ENCODE results near the gene PLB1.

Gene PLB1, protein sequence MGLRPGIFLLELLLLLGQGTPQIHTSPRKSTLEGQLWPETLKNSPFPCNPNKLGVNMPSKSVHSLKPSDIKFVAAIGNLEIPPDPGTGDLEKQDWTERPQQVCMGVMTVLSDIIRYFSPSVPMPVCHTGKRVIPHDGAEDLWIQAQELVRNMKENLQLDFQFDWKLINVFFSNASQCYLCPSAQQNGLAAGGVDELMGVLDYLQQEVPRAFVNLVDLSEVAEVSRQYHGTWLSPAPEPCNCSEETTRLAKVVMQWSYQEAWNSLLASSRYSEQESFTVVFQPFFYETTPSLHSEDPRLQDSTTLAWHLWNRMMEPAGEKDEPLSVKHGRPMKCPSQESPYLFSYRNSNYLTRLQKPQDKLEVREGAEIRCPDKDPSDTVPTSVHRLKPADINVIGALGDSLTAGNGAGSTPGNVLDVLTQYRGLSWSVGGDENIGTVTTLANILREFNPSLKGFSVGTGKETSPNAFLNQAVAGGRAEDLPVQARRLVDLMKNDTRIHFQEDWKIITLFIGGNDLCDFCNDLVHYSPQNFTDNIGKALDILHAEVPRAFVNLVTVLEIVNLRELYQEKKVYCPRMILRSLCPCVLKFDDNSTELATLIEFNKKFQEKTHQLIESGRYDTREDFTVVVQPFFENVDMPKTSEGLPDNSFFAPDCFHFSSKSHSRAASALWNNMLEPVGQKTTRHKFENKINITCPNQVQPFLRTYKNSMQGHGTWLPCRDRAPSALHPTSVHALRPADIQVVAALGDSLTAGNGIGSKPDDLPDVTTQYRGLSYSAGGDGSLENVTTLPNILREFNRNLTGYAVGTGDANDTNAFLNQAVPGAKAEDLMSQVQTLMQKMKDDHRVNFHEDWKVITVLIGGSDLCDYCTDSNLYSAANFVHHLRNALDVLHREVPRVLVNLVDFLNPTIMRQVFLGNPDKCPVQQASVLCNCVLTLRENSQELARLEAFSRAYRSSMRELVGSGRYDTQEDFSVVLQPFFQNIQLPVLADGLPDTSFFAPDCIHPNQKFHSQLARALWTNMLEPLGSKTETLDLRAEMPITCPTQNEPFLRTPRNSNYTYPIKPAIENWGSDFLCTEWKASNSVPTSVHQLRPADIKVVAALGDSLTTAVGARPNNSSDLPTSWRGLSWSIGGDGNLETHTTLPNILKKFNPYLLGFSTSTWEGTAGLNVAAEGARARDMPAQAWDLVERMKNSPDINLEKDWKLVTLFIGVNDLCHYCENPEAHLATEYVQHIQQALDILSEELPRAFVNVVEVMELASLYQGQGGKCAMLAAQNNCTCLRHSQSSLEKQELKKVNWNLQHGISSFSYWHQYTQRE (N-terminal part only)

DNA sequence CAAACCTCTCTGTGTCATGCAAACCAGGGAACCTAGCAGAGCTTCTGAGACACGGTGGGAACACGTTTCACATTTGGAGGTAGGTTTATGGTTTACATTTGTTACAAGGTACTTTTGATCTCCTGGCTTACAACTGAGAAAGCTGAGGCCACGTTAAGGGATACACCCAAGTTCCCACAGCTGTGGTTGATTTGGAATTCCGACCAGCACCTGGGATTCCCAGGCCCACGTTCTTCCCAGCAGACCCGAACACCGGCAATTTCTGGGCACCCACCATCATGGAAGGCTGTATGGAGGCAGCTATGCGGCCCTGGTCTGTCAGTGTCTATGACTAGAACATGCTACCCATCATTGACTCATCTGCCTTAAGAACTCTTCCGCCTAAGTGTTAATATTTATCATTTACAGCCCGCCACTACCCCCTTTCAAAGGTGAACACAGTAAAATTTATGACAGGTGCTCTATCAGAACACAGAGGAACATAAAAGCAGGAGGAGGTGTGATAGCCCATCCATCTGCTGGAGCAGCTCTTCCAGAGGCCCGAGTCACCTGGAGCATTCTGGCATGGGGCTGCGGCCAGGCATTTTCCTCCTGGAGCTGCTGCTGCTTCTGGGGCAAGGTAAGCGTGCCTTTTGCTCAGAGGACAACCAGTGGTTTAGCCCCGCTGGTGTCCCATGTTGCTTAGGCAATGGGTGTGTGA, at the start of gene PLB1:
Gene PLB1, plus strand, starts transcription at position 510 of the 700 bp plus-strand sequence. Its CDS starts 55 bp downstream, at position 565.
- no peak for DNase-seq (ENCODE audit: low read depth in 2 of 2)

DNA sequence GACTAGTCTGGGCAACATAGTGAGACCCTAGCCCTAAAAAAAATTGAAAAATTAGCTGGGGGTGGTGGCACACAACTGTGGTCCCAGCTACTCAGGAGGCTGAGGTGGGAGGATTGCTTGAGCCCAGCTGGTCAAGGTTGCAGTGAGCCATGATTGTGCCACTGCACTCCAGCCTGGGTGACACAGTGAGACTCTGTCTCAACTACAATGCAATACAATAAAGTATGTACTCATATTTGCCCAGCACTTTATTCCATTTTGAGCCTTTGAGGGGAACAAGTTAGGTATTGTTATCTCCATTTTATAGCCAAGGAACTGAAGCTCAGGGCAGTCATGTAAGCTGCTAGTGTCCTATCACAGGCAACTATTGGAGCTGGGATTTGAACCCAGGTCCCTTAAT, 49.3 kb upstream of the PLB1 start:
- DNase-seq (ENCODE audit: low read depth in 2 of 2) = no peak

DNA sequence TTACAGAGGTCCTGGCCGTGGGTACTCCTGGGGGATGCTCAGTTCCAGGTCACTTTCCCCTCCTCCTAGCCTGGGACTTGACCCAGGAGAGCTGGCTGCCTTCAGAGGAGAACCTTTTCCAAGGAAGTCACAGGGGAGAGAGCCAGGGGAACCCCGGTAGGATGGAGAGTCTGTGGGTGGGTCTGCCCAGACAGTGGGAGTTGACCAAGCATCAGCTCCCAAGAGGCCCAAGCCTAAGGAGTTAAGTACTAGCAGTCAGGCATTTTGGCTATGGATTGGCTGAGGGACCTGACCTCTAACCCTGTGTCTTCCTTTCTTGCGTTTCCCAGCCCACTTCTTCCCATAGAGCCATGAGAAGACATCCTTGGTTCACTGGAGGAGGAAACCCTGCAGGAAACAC, 48.8 kb upstream of the PLB1 start:
- no peak for DNase-seq (ENCODE audit: low read depth in 2 of 2)

DNA sequence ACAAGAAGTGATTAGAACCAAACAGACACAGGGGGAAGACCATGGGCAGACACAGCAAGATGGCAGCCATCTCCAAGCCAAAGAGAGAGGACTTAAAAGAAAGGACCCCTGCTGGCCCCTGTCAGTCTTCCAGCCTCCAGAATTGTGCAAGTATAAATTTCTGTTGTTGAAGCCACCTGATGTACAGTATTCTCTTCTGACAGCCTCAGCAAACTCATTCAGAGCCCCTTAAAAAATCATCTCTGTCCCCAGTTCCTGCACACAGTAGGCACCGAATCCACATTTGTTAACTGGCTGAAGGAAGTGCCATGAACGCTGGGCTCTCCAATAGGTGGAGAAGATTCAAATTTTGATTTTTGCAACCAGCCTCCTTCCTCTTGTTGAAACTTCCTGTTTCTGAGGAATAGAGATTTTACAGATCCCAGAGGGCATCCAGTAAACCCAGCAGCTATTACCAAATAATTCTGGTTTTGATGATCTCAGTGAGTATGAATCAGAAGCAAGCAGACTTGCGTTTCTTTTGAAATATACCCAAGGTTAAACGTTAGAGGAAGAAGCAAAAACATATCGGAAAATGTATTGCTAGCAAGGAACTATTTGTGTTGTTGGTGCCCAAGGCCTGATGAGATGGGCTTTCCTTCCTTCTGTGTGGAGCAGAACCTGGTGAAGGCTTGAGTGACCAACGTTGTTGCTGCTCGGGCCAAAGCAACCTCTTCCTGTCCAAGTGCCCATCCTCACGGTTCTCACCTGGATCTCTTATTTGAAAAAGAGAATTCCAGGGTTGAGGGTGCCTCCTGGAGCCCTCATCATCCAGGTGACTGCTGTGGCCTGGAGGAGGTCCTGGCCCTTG, 47.7 kb upstream of the PLB1 start:
- peak; percentile 67 to 68 for DNase-seq (ENCODE audit: low read depth in 2 of 2)

GRCh38 chr2:28448793-28449100, 47.1 kb upstream of the PLB1 start:
- no peak for DNase-seq (ENCODE audit: low read depth in 2 of 2)

DNA sequence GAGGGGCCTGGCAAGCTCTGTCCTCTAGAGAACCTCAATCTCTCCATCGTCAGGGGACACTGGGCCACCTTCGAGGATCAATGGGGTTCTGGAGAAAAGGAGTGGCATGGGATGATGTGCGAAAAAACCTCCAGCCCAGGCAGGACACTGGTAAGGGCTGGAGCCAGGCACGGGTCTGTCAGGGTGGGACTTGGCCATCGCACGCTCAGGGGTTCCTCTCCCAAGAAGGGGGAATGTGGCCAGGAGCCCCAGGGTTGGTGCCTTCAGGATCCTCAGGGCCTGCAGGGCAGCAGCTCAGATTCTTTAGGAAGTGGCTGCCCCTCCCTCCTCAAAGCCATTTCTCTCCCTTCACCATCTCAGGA, 46.8 kb upstream of the PLB1 start:
- DNase-seq (ENCODE audit: low read depth in 2 of 2) = no peak

GRCh38 chr2:28449488-28450395, 46.1 kb upstream of the PLB1 start:
- DNase-seq (ENCODE audit: low read depth in 2 of 2) = no peak

DNA sequence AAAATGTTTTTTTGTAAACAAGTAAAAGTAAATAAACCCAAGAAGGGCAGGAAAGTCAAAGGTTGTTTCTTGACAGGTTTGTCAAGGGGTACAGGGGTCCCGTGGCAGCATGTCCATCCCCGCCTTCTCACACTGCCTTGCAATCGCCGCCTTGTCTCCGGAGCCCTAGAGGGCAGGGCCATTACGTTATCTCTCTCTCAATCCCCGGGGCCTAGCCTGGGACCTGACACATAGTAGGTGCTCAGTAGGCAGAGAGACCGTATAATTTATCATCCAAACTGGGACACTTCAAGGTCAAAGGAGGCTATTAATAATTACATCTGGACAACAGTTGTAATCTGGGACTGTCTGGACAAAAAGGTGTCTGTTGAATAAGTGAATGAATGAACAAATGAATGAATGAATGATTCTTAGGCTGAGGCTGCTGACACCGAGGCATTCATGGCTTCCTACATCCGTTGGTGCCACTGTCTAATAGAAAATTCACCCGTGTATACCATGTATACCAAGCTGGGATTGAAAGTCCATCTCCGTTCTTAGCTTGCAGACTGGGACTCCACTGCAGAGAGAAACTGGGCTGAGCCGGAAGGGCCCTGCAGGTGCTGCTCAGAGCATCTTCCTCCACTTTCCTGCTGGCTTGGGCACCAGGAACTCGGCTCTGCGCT, 44.8 kb upstream of the PLB1 start:
- no peak for DNase-seq (ENCODE audit: low read depth in 2 of 2)

GRCh38 chr2:28451793-28452533, 43.9 kb upstream of the PLB1 start:
- DNase-seq (ENCODE audit: low read depth in 2 of 2) = no peak

DNA sequence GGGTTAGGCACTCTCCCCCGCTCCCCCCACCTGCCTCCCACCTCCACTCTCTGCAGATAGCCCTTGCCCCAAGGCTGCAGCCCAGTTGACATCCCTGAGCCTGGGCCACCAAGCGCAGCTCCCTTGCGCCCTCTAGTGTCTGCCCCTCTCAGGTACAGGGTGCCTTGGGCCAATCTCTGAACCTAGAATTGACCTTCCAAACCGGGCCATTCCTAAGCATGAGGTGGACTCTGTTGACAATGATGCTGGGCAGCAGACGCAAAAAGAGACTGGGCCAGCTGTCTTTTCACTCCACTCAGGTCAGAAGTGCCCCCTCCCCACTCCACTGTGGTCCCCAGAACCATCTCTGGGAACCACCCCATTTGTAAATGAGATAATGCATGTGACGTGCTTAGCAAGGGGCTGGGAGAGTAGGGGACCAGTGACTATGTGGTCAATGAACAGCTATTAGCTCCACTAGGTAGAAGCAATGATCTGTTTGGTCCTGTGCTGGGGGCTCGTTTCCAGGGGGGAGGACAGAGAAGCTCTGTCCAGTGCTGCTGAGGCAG, 43.3 kb upstream of the PLB1 start:
- no peak for DNase-seq (ENCODE audit: low read depth in 2 of 2)

GRCh38 chr2:28453396-28453795, 42.5 kb upstream of the PLB1 start:
- no peak for DNase-seq (ENCODE audit: low read depth in 2 of 2)

GRCh38 chr2:28454016-28454930, 41.6 kb upstream of the PLB1 start:
- DNase-seq (ENCODE audit: low read depth in 2 of 2) = no peak

DNA sequence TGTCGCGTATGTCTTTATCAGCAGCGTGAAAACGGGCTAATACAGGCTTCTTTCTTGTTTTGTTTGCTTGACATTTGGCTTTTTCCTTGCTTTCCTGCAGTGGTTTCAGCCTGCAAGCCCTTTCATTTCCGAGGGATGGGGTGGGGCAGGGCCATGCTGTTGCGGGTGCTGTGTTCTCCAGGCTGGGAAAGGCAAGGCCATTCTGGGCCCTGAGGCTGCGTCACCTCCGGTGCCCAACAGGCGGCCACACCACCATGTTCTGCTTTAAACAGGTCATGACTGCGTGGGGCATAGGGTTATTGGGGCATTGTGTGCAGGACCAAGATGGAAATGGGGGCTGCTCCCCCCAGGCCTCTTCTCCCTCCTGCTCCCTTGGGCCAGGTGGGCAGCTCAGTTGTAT, 38.6 kb upstream of the PLB1 start:
- DNase-seq (ENCODE audit: low read depth in 2 of 2) = no peak

GRCh38 chr2:28461056-28461455, 34.8 kb upstream of the PLB1 start:
- no peak for DNase-seq (ENCODE audit: low read depth in 2 of 2)

DNA sequence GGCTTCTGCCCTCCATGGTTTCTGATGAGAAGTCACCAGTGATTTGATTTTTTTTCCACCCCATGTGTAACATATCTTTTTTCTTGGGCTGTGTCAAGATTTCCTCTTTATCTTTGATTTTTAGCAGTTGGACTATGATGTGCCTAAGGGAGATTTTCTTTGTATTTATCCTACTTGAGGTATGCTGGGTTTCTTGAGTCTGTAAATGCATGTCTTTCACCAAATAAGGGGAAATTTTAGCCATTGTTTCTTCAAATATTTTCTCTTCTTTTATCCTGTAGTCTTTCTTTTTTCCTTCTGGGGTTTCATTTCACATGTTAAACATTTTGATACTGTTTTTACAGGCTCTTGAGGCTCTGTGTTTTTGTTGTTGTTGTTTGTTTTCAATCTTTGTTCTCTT, 33.7 kb upstream of the PLB1 start:
- DNase-seq (ENCODE audit: low read depth in 2 of 2) = no peak

DNA sequence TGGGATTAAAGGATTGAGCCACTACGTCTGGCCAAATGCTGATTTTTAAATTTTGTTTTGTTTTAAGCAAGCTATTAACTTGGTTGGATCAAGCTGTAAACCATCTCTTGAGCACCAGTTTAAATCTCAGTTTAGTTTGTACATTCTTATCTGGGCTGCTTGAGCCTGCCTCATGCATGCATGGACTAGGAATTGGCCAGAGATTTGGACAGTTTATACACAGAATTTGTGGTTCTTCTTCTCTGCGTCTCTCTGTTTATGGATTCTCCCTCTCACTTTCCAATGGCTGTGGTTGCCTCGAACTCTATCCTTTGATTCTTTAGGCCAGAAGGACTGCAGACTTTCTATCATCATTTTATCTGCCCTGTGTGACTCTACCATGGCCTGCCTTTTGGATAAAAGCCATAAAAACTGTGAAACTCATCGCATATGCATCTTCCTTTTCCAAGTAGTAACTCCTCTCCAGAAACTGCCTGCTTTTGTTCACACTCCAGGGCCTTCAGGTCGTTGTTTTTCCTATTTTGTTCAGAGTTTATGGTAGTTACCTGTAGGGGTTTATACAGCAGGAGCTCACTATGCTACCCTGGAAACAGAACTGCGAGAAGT, 32.5 kb upstream of the PLB1 start:
- DNase-seq (ENCODE audit: low read depth in 2 of 2) = no peak

DNA sequence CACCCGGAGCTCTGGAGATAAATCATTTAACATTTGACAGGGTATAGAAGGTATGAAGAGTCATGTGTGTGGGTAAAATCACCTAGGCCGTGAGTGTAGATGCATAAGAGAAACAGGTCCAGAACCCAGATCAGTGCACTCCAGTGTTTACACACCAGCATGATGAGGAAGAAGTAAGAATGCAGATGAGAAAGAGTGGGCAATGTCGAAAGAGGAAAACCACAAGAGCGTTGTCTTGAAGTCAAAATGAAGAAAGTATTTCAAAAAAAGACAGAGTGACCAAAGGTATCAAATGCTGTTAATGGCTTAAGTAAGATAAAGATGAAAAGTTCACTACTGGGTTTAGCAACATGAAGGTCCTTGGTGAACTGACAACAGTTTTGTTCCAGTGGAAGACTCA, 32.0 kb upstream of the PLB1 start:
- DNase-seq (ENCODE audit: low read depth in 2 of 2) = no peak

Measured in fibroblast of skin of left biceps (primary cell).